Forelimb muscle (tissue), 1 donor: Measurements from ENCODE around the gene SDHAF2. TPM values are rescaled to one million over a fixed set of nuclear protein-coding genes. Genes with fewer than 3 reads are reported as not detected.
"Not testable (repeated sequence)": the region's sequence is repeated elsewhere in the genome, so short reads cannot be mapped to it uniquely, and the experiment has no call there.

Experiments
- DNase-seq: peaks from one replicate; pipeline ENCODE4 v3.0.0-alpha.2; 2013; ENCODE audit warnings: low read depth
- polyA plus RNA-seq: library from polyadenylated mRNA; unstranded; fragments of 120-200 nt; gene quantifications from one replicate; pipeline ENCODE4 v1.2.1, GENCODE V29; 2013; ENCODE audit not compliant: insufficient read length

The SDHAF2 gene
- polyA plus RNA-seq, 1 donor, result 27.8 TPM

DNA sequence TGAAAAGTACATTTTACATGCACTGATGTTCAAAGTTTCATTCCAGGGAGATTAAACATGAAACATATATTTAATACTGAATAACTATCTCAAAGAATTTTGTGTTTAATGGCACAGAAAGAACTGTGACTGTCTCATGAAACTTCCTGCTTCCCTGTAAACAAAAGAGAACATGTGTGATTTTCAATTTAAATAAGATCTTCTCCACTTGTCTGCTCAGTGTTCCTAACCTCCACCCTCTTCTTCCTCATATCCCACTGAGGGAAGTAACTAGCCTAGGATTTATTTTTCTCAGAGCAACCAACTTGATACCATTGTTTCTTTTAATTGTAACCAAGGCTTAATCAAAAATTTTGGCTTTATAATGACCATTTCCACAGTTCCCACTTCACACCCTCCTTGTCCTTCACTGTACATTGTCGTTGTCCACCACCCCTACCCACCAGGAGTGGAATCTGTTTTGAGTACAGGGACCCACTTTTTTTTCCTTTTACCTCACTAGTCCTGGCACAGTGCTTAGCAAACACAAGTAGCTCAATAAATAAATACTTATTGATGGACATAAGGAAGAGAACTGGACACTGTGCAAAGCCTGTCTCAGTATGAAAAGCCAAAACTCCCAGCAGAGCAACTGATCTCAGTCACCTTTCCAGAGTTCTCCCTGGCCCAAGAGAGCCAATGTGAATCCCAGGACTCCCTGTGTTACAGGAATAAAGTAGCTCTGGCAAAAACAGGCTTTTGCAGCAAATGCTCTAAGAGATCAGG lies 4.4 kb upstream of the SDHAF2 start:
- no peak for DNase-seq

DNA sequence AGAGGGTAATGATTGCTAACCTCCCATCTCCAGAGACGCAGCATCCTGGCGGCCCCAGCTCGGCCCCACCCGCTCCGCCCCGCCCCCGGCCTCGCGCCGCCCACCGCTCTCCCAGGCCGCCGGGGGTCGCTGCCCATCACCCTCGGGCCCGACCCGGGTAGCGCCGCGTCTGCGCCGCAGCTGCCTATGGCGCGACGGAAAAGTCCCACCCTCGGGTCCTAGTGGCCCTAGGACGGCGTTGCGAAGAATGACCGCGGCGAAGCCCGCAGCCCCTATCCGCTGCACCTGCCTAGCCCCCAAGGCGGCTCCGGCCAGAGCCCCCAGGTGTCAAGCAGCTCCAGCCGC lies 606 bp upstream of the SDHAF2 start:
- DNase-seq, result no peak

DNA sequence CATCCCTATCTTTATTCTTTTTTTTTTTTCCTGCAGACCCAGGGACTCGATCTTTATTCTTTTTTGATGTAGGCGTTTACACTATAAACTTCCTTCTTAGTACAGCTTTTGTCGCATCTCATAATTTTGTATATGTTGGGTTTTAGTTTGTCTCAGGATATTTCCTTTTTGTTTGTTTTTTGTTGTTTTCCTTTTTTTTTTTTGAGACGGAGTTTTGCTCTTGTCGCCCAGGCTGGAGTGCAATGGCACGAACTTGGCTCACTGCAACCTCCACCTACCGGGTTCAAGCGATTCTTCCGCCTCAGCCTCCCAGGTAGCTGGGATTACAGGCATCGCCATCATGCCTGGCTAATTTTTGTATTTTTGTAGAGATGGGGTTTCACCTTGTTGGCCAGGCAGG lies 915 bp downstream of the SDHAF2 start:
- DNase-seq, result not testable (repeated sequence)

DNA sequence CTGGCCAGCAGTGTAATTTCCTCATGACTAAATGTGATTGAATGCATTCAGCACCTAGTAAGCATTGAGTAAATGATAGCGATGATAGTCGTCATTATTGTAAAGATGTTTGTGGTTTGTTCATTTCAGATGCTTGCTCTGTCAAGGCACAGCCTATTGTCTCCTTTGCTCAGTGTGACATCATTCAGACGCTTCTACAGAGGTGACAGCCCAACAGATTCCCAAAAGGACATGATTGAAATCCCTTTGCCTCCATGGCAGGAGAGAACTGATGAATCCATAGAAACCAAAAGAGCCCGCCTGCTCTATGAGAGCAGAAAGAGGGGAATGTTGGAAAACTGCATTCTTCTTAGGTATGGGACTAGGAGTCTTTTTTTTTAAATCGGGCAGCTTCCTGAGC lies 7.6 kb downstream of the SDHAF2 start:
- DNase-seq, result no peak

DNA sequence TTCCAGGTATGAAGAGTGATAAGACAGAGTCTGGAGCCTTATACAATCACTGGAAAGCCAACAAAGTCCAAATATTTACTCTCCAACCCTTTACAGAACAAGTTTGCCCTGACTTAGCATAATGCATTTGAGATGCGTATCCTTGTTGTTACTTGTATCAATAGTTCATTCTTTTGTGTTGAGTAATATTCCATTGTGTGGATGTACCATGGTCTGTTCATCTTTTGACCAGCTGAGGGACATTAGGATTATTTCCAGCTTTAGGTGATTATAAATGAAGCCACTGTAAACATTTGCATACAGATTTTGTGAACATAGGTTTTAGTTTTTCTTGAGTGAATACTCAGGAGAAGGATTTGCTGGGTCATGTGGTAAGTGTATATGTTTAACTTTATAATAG lies 9.7 kb downstream of the SDHAF2 start:
- no peak for DNase-seq

DNA sequence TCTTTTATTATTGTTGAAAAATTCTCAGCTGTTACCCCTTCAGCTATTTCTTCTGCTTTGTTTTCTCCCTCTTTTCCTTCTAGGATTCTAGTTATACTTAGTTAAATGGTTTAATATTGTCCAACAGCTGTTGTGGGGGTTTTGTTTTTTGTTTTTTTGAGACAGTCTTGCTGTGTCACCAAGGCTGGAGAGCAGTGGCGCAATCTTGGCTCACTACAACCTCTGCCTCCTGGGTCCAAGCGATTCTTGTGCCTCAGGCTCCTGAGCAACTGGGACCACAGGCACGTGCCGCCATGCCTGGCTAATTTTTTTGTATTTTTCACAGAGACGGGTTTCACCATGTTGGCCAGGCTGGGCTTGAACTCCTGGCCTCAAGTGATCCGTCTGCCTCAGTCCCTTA lies 12.7 kb downstream of the SDHAF2 start:
- DNase-seq, result no peak

DNA sequence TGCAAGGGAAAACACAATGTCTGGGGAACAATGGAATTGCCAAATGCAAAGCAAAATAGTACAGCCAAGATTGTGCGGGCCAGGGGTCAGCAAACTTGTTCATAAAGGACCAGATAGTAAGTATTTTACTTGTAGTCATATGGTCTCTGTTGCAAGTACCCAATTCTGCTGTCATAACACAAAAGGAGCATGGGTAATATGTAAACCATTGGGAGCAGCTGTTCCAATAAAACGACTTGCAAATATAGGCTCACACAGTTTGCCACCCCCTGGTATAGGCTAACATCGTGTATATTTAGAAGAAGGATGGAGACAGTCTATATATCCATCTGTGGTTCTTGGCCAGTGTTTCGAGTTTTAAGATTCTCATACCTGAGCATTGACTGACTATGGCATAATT lies 15.6 kb downstream of the SDHAF2 start:
- no peak for DNase-seq

DNA sequence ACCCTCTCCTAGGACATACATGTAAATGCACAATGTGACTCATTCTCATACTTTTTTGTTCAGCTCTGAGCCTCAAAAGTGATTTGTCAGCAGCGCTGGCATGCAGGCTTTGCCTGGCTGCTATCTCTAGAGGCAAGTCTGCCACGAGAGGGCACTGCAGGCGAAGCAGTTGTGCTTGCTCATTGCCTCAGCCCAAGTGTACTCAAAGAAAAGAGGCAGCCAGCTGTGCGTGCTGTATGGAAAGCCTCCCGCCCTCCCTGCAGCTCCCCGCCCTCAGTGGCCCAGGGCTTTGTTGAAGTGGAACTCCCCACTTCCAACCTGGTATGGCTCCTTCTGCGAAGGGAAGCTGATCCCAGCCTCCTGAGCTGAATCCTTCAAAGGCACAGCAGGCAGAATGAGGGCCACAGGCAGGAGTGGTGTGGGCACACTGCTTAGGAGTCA lies 16.3 kb downstream of the SDHAF2 start:
- peak; percentile 65 for DNase-seq

DNA sequence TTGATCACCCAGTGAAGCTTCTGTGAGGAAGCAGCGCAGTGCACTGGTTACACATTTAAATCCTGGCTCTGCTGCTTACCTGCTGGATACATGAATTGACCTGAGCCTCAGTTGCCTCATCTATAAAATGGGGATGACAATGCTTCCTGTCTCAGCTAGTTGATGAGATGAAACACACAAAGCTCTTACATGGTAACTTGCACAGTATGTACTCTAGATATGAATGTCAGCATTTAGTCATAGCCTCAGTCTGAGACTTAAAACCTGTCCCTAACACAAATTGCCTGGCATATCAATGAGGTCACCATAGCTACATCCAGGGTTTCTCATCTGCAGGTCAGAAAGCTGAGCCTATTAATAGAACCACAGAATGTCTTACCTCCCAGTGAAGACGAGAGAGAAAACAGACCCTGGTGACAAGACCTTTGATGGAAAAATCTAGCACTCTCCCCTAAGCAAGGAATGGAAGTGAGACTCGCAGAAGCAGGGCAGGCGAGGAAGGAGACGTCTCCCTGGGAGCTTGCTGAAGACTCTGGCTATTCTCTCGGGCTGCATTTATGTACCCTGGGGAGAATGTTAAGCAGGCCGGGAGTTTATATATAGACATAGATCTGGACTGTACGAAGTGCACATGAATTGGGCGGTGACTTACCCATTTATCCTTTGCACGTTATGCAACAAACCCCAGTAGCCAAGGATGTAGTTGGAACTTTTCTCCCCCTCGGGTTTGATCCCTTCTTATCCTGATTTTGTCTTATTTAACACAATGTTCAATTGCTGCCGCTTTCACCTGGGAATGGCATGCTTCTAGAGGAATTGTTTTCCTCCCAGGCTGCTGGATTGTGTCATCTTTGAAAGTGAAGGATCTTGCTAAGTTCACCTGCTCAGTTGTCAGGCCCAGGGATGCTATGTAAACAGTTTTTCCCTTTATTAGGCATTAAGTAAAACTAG lies 18.0 kb downstream of the SDHAF2 start:
- DNase-seq, result no peak

DNA sequence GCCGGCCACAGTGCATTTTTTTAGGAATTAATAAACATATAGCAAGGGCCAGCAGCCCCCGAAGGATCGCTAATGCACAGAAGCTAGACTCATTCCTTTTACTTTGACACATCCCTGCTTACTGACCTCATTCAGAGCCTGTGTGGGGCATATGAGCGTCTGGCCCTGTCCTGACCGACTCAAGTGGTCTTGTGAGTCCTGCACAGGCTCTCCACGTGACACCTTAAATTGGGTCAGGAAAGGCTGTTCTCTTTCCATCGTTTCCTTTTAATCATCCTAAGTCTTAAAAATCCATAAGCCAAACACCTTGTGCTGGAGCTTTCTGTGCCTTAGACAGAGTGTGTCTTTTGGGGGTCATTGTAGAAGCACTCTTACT lies 18.6 kb downstream of the SDHAF2 start:
- no peak for DNase-seq

DNA sequence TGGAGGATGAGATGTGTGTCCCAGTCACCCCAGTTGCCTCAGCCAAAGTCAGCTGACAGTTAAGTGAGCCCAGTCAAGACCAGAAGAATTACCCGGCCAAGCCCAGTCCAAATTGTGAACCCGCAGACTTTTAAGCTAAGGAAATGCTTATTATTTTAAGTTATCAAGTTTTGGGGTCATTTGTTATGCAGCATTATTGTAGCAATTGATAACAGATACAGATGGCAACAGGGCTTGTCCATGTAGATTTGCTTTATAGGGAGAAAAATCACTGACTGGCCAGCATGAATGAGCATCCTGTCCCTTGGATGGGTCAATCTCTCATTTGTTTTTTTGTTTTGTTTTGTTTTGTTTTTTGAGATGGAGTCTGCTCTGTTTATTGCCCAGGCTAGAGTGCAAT lies 22.9 kb downstream of the SDHAF2 start:
- DNase-seq, result no peak

DNA sequence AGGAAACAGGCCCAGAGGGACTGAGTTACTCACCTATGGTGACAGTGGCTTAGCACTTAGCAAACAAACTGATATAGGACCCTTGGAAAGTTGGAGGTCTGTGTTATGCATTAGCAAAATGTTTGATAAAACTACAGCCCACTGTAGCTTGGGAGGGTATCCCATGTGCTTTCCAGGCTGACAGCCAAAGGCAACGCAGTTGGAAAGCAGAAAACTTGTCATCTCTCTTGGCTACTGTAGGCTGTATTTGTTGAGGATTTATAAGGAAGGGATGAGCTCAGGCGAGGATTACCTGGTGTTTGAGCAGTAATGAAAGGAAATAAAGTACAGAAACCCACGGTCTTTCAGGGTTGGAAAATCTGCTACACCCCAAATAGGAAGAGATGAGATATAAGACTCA lies 23.8 kb downstream of the SDHAF2 start:
- DNase-seq, result peak; percentile 53

DNA sequence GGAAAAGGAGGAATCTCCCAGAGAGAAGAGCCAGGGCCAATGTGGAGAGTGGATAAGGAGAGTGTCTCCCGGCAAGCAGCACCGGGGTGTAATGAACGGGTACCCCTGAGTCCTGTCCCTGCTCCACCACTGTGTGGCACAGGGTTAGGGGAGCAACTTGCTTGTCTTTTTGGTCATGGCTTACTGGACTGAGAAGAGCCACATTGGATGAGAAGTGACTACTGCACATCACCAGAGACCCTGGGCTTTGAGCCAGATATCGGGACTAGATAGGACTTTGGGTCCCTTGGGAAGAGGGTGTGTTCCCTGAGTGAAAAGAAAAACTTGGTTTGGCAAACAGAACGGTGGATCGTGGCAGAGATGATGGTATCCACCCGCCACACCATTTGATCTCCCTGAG lies 24.6 kb downstream of the SDHAF2 start:
- DNase-seq, result no peak

DNA sequence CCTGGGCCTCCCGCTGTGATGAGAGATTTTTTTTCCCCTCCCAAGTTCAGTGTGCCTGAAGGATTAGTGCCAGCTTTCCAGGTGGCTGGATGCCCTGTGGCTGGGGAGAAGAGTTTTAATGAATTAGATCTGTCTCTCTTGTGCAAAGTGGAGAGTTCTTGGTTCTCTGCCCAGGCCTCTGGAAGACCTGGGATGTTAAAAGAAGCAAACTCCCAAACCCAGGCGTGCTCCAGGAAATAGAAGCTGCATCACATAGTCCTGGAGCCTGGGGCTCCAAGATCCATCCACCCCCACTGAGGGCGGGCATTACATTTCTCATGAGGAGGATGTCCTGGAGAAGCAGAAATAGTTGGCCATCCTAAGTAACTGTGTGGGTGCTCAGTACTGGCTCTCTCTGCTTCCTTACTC lies 30.6 kb downstream of the SDHAF2 start:
- peak; percentile 31 for DNase-seq

DNA sequence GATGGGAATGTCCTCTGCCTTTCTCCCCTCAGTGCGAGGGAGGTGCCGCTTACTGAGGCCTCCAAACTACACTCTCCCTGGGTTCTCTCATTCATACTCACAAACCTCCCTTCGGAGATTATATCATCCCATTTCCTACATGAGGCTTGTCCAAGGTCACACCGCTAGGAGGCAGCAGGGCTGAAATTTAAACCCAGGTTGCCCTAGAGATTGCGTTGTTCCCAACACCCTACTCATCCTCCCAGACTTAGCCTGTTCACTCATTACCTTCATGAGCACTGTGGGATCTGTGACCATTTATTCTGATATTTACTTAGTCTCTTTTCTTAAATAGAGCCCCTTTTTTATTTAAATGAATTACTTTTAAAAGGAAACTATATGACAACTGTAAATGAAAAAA lies 31.1 kb downstream of the SDHAF2 start:
- no peak for DNase-seq

DNA sequence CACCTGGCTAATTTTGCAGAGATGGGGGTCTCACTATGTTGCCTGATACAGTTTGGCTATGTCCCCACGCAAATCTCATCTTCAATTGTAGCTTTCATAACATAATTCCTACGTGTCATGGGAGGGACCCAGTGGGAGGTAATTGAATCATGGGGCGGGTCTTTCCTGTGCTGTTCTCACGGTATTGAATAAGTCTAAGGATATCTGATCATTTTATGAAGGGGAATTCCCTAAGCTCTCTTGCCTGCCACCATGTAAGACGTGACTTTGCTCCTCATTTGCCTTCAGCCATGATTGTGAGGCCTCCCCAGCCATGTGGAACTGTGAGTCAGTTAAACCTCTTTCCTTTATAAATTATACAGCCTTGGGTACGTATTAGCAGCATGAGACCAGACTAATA lies 37.7 kb downstream of the SDHAF2 start:
- not testable (repeated sequence) for DNase-seq

DNA sequence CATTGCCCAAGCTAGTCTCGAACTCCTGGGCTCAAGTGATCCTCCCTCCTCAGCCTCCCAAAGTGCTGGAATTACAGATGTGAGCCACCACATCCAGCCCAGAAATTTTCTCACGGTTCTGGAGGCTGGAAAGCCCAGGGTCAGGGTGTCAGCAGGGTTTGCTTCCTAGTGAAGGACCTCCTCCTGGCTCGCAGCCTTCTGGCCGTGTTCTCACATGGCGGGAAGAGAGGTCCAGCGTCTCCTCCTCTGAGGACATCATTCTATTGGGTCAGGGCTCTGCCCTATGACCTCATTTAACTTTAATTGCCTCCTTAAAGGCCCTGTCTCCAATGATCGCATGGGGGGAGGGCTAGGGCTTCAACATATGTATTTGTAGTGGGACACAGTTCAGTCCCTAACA lies 38.1 kb downstream of the SDHAF2 start:
- no peak for DNase-seq

DNA sequence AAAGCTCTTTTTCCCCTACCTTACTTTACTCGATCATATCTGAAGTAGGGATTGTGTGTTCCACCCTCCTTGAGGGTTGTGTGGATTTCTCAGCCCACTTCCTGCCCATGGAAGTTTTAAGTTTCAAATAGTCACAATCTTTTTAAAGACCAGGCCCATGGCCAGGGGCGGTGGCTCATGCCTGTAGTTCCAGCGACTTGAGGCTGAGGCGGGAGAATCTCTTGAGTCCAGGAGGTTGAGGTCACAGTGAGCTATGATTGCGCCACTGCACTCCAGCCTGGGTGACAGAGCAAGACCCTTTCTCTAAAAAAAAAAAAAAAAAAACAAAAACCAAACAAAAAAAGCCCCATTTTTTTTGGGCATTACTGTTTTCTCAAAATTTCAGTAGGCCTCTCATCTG lies 42.4 kb downstream of the SDHAF2 start:
- DNase-seq, result no peak

DNA sequence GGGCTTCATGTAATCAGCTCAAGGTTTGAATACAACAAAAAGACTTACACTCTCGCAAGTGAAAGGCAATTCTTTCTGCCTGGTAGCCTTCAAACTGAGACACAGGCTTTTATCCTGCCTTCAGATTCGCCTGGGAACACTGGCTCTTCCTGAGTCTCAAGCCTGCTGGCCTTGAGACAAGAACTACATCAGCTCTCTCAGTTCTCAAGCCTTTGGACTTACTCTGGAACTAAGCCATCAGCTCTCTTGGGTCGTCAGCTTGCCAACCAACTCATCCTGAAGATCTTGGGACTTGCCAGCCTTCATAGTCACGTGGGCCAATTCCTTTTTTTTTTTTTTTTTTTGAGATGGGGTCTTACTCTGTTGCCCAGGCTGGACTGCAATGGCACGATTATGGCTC lies 42.9 kb downstream of the SDHAF2 start:
- DNase-seq, result peak; percentile 46

DNA sequence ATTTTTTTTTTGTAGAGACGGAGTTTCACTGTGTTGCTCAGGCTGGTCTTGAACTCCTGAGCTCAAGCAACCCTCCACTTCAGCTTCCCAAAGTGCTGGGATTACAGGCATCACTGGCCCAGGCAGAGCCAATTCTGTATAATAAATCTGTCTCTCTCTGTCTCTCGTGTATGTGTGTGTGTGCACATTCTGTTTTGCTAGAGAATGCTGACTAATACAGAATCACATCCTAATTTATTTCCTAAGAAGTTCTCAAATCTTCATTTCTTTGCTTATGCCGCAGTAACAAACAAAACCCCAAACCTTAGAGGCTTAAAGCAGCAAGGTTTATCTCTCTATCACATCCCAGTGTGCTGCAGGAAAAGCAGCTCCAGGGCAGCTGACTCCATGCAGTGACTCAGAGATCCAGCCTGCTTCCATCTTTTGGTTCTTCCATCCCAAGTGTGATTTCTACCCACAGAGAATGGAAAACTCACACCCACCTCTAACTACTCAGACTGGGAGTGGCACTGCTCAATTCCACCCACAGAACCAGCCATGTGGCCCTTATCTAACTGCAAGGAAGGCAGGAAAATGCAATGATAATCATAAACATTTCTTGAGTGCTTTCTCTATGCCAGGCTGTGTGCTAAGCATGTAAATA lies 43.6 kb downstream of the SDHAF2 start:
- no peak for DNase-seq

DNA sequence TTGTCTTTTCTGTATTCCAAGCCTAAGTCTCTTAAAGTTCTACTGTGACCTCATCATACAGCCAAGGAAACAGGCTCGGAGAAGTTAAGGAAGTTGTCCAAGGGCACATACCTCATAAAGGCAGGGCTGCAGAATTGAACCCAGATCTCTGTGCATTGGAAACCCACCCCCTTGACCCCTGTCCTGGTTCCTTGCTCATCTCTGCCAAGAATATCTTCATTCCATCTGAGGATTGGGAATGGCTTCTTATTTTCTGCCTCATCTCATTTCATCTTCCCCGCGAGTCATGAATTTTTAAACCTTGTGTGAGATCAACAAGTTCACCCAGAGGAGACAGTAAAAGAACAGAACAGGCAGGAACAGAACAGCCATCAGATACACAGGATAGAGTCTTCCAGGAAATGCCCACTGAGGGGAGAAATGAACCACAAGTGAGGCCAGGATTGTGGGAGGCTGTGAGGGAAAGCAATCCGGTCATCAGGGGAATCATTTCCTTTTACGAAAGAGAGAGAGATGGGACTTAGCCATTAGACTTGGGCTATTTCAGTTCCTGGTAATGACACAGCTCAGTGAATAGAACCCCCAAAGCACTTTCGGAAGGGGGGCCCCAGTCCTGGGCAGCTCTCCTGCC lies 44.2 kb downstream of the SDHAF2 start:
- DNase-seq, result no peak

DNA sequence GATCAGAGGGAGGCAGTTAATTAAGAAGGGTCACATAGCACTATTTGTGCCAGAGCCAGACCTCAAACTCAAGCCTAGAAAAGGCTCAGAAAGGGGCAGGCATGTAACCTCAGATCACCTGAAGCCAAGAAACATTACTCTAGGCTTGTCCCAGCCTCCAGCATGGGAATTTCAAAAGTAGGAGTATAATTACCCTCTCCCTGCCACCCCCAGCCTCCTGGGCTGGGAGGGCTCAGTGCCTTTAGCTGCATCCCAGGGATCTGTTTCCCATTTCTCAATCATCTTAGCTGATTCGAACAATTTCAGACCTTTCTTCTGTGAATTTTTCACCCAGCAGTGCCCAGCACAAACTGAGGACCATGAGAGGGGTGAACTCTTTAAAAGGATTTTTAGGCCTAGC lies 45.5 kb downstream of the SDHAF2 start:
- DNase-seq, result no peak
